Activated CD8-positive, alpha-beta T cell treated with anti-CD3 and anti-CD28 coated beads for 36 hours (primary cell): Measurements from ENCODE around the gene DDX19B. TPM values are rescaled to one million over a fixed set of nuclear protein-coding genes. Genes with fewer than 3 reads are reported as not detected.

ENCODE experiments used
- ATAC-seq: fragments of 200-7000 bp; cut with Tn5 transposase; one replicate; pipeline ENCODE4 v1.10.0; 2021; ENCODE audit warnings: mild to moderate bottlenecking, moderate library complexity
- CTCF ChIA-PET: fragments of 350-600 bp; sonication (Branson Sonifier 250); formaldehyde crosslinking; loops from one replicate; lab custom pipeline; 2021; ENCODE audit warnings: antibody characterized with exemption; lab: Charles Lee
- POLR2A ChIA-PET: fragments of 350-600 bp; sonication (Branson Sonifier 250); formaldehyde crosslinking; loops from one replicate; lab custom pipeline; 2021; ENCODE audit warnings: antibody characterized with exemption; lab: Charles Lee
- DNase-seq: peaks from one replicate; pipeline ENCODE4 v3.0.0-alpha.2; 2020
- H3K27ac Mint-ChIP-seq: one replicate; pipeline ENCODE4 v1.8.0; 2021; ENCODE audit warnings: mild to moderate bottlenecking, mixed read lengths
- H3K27me3 Mint-ChIP-seq: one replicate; pipeline ENCODE4 v1.8.0; 2021; ENCODE audit warnings: mixed read lengths
- H3K36me3 Mint-ChIP-seq: one replicate; pipeline ENCODE4 v1.8.0; 2021; ENCODE audit warnings: low read depth, mixed read lengths
- H3K4me1 Mint-ChIP-seq: one replicate; pipeline ENCODE4 v1.8.0; 2021; ENCODE audit warnings: low read depth, mixed read lengths
- H3K4me3 Mint-ChIP-seq: one replicate; pipeline ENCODE4 v1.8.0; 2021; ENCODE audit warnings: mild to moderate bottlenecking, moderate library complexity, mixed read lengths
- H3K9me3 Mint-ChIP-seq: one replicate; pipeline ENCODE4 v1.8.0; 2021; ENCODE audit warnings: mixed read lengths
- intact Hi-C: fragments of 100-400 bp; cut with micrococcal nuclease; formaldehyde crosslinking; loops from one replicate; pipeline ENCODE4 v1.10.0; 2022
- total RNA-seq, 2 experiments: library from RNA; stranded (reverse); gene quantifications; one replicate each; pipeline ENCODE4 v1.2.3, GENCODE V29; 2021
- TF ChIP-seq, protein P1 (sequence below): fragments of 200-600 bp; IDR thresholded peaks from one replicate; pipeline ENCODE4 v1.8.0; 2022; ENCODE audit warnings: antibody characterized with exemption, mild to moderate bottlenecking

The DDX19B gene
- total RNA-seq, 2 experiments from 2014 or later: 34.8 to 42.2 TPM

DNA sequence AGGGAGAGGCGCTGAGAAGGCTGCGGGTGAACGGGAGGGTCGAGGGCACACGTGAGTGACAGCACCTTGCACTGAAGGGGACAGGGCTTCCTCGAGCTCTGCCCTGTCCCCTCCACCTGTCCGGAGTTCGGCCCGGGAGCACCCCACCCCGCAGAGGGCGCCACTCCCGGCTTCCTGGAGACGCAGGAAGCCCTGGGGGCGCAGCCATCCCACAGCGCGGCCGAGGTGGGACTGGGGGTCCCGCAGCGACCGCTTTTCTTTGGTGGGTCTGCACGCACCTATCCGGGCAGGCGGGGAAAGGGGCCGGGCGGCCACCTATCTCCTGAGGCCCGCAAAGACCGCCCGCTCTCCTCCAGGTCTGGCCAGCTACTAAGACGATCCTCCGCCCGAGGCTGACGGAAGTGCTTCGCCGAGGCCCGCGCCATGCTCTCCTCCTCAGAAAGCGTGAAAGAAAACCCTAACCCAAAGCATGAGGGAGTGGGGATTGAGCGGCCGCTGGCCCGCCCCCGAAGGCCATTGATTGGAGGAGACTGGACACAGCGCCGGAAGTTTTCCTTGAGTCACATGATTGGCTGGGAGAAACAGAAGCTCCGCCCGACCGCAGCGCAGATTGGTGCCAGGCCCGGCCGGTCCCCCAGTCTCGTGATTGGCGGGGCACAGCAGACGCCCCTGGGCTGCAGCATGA, 82.1 kb downstream of the DDX19B start:
- TF ChIP-seq, protein P1, sequence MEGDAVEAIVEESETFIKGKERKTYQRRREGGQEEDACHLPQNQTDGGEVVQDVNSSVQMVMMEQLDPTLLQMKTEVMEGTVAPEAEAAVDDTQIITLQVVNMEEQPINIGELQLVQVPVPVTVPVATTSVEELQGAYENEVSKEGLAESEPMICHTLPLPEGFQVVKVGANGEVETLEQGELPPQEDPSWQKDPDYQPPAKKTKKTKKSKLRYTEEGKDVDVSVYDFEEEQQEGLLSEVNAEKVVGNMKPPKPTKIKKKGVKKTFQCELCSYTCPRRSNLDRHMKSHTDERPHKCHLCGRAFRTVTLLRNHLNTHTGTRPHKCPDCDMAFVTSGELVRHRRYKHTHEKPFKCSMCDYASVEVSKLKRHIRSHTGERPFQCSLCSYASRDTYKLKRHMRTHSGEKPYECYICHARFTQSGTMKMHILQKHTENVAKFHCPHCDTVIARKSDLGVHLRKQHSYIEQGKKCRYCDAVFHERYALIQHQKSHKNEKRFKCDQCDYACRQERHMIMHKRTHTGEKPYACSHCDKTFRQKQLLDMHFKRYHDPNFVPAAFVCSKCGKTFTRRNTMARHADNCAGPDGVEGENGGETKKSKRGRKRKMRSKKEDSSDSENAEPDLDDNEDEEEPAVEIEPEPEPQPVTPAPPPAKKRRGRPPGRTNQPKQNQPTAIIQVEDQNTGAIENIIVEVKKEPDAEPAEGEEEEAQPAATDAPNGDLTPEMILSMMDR: no peak
- intact Hi-C loops: loop anchor here (5.0 to 10.0 kb wide), 2 partner anchors 56 to 144 kb away; partner anchors contain the start of genes COG4, SF3B3 and ST3GAL2
- ChIA-PET CTCF (interaction anchor here (0.7 to 2.6 kb wide), 9 partner anchors 11 to 273 kb away, joined by 3 to 15 read pairs (median 5); partner anchors contain the start of gene FCSK), POLR2A (interaction anchor here (0.6 to 3.8 kb wide), 38 partner anchors 8 to 195 kb away, joined by 3 to 34 read pairs (median 6); partner anchors contain the start of genes AARS1, COG4, DDX19A and DDX19B)
- DNase-seq (peak; percentile 98), ATAC-seq (peak; percentile 92)
- Mint-ChIP-seq H3K9me3 (no peaks in the 10 kb centered on the region), H3K36me3 (peaks cover 22% of the 10 kb centered on the region), H3K27me3 (no peaks in the 10 kb centered on the region), H3K4me1 (peaks cover 9% of the 10 kb centered on the region), H3K27ac (peak overlapping the region; percentile 98), H3K4me3 (peak overlapping the region; percentile 84)

DNA sequence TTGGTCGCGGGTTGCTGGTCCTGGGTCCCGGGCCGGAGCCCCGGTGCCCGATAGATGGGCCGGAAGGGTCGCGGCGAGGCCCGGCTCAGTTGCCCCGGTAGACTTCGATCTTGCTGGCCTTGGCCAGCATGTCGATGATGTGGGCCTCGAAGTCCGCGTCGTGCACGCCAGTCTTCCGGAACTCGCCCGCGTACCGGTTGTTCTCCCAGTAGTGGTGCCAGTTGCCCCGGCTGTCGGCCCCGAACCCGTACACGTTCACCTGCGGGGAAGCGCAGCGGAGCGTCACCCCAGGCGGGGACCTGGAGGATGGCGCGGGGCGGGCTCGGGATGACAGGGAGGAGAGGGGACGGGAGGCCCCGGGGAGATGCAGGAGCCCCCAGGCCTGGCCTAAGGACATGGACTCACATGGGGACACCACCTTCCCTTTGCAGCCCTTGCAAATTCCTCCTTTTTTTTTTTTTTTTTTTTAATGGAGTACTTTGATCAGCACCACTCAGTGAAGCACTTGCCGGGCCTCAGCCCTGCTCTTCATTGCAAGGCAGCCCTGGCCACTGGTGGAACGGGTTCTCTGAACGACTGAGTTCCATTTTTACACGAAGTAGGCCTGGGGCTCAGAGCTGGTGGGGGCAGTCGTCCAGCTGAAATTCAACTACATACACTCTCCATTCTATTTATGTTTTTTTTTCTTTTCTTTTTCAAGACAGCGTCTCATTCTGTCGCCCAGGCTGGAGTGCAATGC, 82.8 kb downstream of the DDX19B start:
- ChIA-PET POLR2A (interaction anchor here (0.7 to 3.8 kb wide), 22 partner anchors 9 to 186 kb away, joined by 3 to 34 read pairs (median 8); partner anchors contain the start of genes COG4, DDX19A, DDX19B and EXOSC6), CTCF (interaction anchor here (0.7 to 2.6 kb wide), 7 partner anchors 12 to 272 kb away, joined by 3 to 15 read pairs (median 6); partner anchors contain the start of gene FCSK)
- H3K4me3 Mint-ChIP-seq: peak overlapping the region; percentile 84
- no peaks in the 10 kb centered on the region for H3K9me3 Mint-ChIP-seq
- intact Hi-C loops: loop anchor here (5.0 to 10.0 kb wide), 2 partner anchors 56 to 143 kb away; partner anchors contain the start of genes COG4, SF3B3 and ST3GAL2
- peak overlapping the region; percentile 76 for H3K27ac Mint-ChIP-seq
- ATAC-seq (peak; percentile 17), DNase-seq (no peak)
- H3K27me3 Mint-ChIP-seq: no peaks in the 10 kb centered on the region
- H3K4me1 Mint-ChIP-seq: peaks cover 9% of the 10 kb centered on the region
- H3K36me3 Mint-ChIP-seq: peaks cover 19% of the 10 kb centered on the region
- TF ChIP-seq, protein P1: no peak

DNA sequence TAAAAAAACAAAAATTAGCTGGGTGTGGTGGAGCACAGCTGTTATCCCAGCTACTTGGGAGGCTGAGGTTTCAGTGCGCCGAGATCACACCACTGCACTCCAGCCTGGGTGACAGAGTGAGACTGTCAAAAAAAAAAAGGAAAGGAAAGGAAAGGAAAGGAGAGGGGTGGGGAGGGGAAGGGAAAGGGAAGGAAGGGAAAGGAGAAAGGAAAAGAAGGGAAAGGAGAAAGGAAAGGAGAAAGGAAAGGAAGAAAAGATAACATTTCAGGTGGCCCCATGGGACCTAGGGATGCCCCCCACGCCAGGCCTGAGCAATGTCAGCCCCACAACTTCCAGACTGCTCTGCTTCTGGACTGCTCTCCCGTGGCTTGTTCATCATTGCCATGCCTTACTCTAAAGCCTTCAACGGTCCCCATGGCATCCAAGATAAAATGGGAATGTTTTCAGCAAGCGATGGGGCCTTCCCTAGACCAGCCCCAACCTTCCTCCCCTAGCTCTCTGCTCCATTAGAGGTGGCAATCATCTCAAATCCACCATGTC, 84.5 kb downstream of the DDX19B start:
- TF ChIP-seq, protein P1: no peak
- Mint-ChIP-seq H3K4me3 (no peak overlapping the region), H3K4me1 (peaks cover 6% of the 10 kb centered on the region), H3K36me3 (peaks cover 19% of the 10 kb centered on the region), H3K27ac (no peak overlapping the region), H3K27me3 (no peaks in the 10 kb centered on the region), H3K9me3 (no peaks in the 10 kb centered on the region)
- ChIA-PET CTCF (interaction anchor here (0.9 kb wide), 1 partner anchor 93 kb away, joined by 3 read pairs; no protein-coding TSS in a partner anchor), POLR2A (no interaction called here)
- ATAC-seq (no peak), DNase-seq (no peak)
- intact Hi-C loops: loop anchor here (5.0 to 10.0 kb wide), 2 partner anchors 54 to 141 kb away; partner anchors contain the start of genes COG4, SF3B3 and ST3GAL2

Other genes starting within 250 kb of the DDX19B start
- 10 to 100 TPM; 19.5 to 19.7 TPM for gene PDPR, start 184.9 kb upstream of the DDX19B start, total RNA-seq
- gene CLEC18C, start 125.4 kb upstream of the DDX19B start, total RNA-seq: not detected
- gene EXOSC6, start 47.2 kb upstream of the DDX19B start, total RNA-seq: 10 to 100 TPM; 23.6 to 25.0 TPM
- 100 to 1,000 TPM; 160 to 162 TPM for gene AARS1, start 9.7 kb upstream of the DDX19B start, total RNA-seq
- 10 to 100 TPM; 45.5 to 47.2 TPM for gene DDX19A, start 47.7 kb downstream of the DDX19B start, total RNA-seq
- gene ST3GAL2, start 139.9 kb downstream of the DDX19B start, total RNA-seq: 10 to 100 TPM; 13.2 to 19.0 TPM
- 10 to 100 TPM; 11.0 to 11.1 TPM for gene FCSK, start 155.4 kb downstream of the DDX19B start, total RNA-seq
- 10 to 100 TPM; 38.0 to 39.0 TPM for gene COG4, start 224.4 kb downstream of the DDX19B start, total RNA-seq
- gene SF3B3, start 224.6 kb downstream of the DDX19B start, total RNA-seq: 100 to 1,000 TPM; 543 to 552 TPM